ENCODE data around the gene CNTNAP4.

GRCh38 chr16:76294396-76295214 is 17.4 kb downstream of the CNTNAP4 start:
- TF ChIP-seq NFKBIZ (CRISPR knock-in tag; IDR thresholded peaks at IDR 0.05) (no peak), MTF1 (CRISPR knock-in tag; IDR thresholded peaks at IDR 0.05) (no peak)

Data from HepG2 (cell line).